NOMO-1 treated with dmso at 0.1 percent for 144 hours (cell line): ENCODE results near the gene ACAD11.
"Not testable (repeated sequence)": the region's sequence is repeated elsewhere in the genome, so short reads cannot be mapped to it uniquely, and the experiment has no call there.

Experiments
- DNase-seq: peaks from one replicate; lab custom pipeline; 2025; ENCODE audit not compliant: unreplicated experiment; lab: John Stamatoyannopoulos, UW

Gene ACAD11

GRCh38 chr3:132606085-132606484 lies 53.5 kb downstream of the ACAD11 start:
- DNase-seq, result no peak

GRCh38 chr3:132605374-132605792 lies 54.2 kb downstream of the ACAD11 start:
- DNase-seq, result no peak

GRCh38 chr3:132600614-132601013 lies 59.0 kb downstream of the ACAD11 start:
- not testable (repeated sequence) for DNase-seq

GRCh38 chr3:132598181-132598580 lies 61.4 kb downstream of the ACAD11 start:
- no peak for DNase-seq

GRCh38 chr3:132597660-132598059 lies 61.9 kb downstream of the ACAD11 start:
- DNase-seq, result no peak

DNA sequence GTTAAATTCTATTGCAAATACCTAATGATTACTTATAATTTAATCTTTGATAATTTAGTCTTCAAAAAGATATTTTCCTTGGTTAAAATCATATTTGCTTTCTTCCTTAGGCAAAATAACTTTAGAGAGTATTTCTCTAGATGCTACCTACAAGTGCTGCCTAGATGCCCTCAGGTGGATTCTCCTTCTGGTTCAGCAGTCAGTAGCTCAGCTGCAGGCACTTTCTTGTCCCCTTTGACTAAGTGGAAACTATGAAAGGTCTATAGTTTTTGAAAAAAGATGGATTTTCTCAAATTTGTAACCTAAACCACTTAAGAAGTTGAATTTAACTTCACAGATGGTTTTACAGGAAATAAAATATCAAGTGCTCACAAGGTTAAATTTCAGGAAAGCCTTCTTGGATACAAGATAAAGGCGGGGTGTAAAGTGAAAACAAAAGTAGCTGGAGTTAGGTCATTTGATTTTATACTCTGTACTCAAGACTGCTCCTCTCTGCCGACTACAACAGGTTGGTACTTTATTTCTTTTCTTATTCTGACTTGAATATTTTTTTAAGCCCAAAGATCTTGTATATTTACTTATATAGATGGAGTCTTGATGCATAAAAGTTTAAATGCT lies 62.7 kb downstream of the ACAD11 start, which contains the start of gene ACKR4:
TSS of gene ACKR4 (plus strand) at position 455 of the 618 bp plus-strand sequence. CDS start 3,128 bp downstream, outside the sequence.
- no peak for DNase-seq

DNA sequence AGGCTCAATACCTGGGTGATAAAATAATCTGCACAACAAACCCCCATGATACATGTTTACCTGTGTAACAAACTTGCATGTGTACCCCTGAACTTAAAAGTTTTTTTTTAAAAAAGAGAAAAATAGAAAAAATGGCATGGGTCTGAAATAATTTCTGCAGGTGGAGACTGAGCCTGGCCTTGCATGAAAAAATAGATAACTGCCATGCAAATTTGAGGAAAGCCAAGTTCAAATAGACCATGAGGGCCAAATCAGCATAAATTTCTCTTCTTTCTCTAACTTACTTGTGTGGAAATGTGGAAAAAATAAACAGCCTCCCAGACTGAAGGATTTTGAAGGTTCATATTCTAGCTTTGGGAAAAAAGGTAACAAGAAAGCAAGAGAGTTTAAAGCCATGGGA lies 63.3 kb downstream of the ACAD11 start:
- DNase-seq, result no peak

- peak; percentile 74 for DNase-seq
These were observed 64.6 kb downstream of the ACAD11 start for GRCh38 chr3:132595014-132595413.

DNA sequence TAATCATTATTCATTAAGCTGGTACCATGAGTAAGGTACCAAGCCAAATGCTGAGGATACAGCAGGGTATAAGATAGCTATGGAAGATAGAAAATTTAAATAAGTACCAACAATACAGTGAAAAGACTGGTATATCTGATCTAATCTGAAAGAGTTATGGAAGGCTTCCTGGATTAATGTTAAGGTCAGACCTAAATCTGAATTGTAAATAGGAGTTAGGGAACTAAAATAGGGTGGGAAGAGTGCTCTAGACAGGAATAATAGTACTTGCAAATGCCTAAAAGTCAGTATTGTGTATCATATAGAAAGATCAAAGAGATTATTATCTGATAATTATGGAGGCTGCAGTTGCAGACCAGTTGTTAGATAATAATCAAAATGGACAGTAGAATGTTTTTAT lies 65.1 kb downstream of the ACAD11 start:
- no peak for DNase-seq

- no peak for DNase-seq
These were observed 65.7 kb downstream of the ACAD11 start for GRCh38 chr3:132593947-132594323.

DNA sequence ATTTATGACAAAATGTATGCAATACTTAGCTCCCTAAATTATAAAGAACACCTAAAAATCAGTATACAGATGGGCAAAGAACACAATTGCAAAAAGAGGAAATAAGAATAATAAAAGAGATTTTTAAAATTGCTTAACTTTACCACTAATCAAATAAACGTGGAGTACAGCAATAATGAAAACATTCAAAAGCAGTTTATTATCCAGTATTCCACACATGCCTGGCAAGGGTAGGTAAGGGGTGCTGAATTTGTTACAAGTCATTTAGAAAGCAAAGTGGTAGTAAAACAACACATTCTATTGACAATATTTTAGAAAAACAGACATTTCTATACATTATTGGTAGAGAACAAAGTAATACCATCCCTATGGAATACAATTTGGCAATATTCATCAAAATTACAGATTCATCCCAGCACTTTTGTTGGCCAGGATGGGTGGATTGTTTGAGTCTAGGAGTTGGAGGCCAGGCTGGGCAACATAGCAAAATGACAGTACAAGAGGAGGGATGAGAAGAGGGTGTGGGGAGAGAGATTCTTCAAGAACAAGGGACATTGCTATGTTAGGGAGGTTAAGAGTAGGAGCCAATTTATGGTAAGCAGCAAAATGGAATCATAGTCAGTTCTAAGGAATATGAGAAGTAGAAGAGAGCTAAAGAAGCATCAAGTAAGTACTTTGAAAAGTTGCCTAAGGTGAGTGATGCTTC lies 66.2 kb downstream of the ACAD11 start:
- DNase-seq, result no peak

- DNase-seq, result no peak
These were observed 67.4 kb downstream of the ACAD11 start for GRCh38 chr3:132592216-132592615.

- DNase-seq, result no peak
These were observed 72.2 kb downstream of the ACAD11 start for GRCh38 chr3:132587401-132587800.

- DNase-seq, result no peak
These were observed 85.8 kb downstream of the ACAD11 start for GRCh38 chr3:132573797-132574211.

GRCh38 chr3:132570016-132570415 lies 89.6 kb downstream of the ACAD11 start:
- DNase-seq, result no peak

DNA sequence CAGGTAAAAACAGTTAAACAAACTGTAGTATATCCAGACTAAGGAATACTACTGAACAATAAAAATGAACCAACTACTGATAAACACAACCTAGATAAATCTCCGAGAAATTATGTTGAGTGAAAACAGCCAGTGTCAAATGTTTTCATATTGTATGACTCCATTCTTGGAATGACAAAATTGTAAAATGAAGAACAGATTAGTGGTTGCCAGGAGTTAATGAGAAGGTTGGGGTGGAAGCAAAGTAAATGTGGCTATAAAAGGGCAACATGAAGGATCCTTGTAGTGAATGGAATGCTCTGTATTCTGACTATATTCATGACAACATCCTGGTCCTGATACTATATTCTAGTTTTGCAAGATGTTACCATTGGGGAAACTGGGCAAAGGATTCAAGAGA lies 90.0 kb downstream of the ACAD11 start:
- DNase-seq, result no peak

DNA sequence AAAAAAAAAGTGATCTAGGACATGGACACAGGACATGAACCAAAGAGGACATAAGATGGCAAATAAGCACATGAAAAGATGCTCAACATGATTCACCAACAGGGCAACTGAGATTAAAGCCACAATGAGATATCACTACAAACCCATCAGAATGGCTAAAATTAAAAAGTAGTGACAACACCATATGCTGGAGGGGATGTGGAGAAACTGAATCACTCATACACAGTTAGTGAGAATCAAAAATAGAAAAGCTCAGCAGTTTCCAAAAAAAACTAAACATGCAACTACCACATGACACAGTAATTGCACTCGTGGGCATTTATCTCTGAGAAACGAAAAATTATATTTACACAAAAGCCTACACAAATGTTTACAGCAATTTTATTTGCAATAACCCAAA lies 90.5 kb downstream of the ACAD11 start:
- no peak for DNase-seq

DNA sequence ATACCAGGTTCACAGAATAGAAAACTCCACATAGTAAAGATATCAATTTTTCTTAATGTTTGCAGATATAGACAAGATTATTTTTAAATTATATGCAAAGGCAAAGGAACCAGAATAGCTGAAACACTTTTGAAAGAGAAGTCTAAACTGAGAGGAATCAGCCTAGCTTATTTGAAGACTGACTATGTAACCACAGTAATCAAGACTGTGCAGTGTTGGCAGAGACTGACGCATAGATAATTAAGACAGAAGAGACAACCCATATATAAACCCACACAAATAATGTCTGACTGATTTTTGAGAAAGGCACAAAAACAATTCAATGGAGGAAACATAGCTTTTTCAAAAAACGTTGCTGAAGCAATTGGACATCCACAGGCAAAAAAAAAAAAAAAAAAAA lies 91.2 kb downstream of the ACAD11 start:
- DNase-seq, result no peak

- no peak for DNase-seq
These were observed 95.5 kb downstream of the ACAD11 start for GRCh38 chr3:132564070-132564465.

GRCh38 chr3:132563420-132564069 lies 96.1 kb downstream of the ACAD11 start:
- no peak for DNase-seq

DNA sequence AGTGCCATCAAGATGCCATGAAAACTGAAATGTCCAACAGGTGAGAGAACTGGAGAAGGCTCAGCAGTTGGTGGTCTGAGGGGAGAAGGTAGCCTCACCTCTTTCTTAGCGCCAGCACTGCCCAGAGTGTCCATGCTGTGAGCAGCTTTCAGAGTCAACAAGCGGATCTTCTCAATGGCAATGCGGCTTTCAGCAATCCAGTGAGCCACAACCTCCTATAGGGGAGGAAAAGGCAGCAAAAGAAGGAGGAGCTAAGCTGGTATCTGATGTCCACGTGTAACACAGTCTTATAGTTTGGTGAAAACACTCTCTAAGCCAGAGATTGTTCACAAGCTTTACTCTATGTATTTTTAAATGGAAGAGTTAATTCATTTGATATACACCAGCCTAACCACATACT lies 98.6 kb downstream of the ACAD11 start:
- no peak for DNase-seq

DNA sequence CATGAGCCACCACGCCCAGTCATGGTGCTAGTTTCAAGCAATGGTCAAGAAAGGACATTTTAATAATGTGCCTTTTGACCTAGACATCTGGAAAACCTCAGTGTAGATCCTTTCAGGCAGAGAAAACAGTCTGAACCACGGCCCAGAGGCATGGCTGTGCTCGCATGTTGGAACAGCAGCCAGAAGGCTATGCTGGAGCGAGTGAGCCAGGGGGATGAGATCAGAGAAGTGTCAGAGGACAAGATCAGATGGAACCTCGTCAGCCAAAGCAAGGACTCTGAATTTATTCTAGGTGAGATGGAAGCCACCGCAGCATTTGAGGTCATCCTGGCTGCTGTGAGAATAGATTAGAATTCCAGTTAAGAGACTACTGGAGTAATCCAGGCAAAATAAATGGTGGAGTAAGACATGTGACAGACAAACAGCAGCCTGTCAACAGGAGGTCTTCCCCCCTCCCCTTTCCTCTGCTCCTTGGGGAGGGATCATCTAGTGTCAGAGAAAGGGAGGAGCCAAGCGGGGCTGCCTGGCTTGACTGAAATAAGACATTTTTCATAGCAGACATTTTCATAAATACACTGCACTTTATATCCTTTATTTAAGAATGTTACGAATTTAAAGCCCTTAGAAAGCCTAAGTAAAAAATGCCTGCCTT lies 103.0 kb downstream of the ACAD11 start:
- DNase-seq, result no peak
